ENCODE measurements around the gene OR4C3.
A peak's percentile ranks its signal among the peaks of the same experiment; 100 is the strongest.
"Not testable (repeated sequence)": the region's sequence is repeated elsewhere in the genome, so short reads cannot be mapped to it uniquely, and the experiment has no call there.

Gene OR4C3

GRCh38 chr11:48324620-48325019 lies at the start of gene OR4C3:
Gene OR4C3 (plus strand): TSS chr11:48324920. CDS start chr11:48325022, 102 bp downstream.
- DNase-seq (ENCODE audit: low read depth in 2 of 2), result not testable (repeated sequence)

GRCh38 chr11:48305923-48306322 lies 18.8 kb upstream of the OR4C3 start, which contains the start of gene OR4S1:
Gene OR4S1 (plus strand): TSS chr11:48306223. CDS start chr11:48306223, 0 bp downstream.
- DNase-seq (ENCODE audit: low read depth in 2 of 2), result no peak

GRCh38 chr11:48307760-48308386 lies 16.8 kb upstream of the OR4C3 start:
- peak; percentile 56 to 68 for DNase-seq (ENCODE audit: low read depth in 2 of 2)

GRCh38 chr11:48313590-48313989 lies 11.1 kb upstream of the OR4C3 start:
- not testable (repeated sequence) for DNase-seq (ENCODE audit: low read depth in 2 of 2)

GRCh38 chr11:48319813-48320212 lies 4.9 kb upstream of the OR4C3 start:
- not testable (repeated sequence) for DNase-seq (ENCODE audit: low read depth in 2 of 2)

- DNase-seq (ENCODE audit: low read depth in 2 of 2), result no peak
Observed at GRCh38 chr11:48341466-48341865, 16.7 kb downstream of the OR4C3 start.

DNA sequence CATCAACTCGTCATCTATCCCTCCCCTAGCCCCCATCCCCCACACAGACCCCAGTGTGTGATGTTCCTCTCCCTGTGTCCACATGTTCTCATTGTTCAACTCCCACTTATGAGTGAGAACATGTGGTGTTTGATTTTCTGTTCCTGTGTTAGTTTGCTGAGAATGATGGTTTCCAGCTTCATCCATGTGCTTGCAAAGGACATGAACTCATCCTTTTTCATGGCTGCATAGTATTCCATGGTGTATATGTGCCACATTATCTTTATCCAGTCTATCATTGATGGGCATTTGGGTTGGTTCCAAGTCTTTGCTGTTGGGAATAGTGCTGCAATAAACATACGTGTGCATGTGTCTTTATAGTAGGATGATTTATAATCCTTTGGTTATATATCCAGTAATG lies 17.8 kb downstream of the OR4C3 start:
- DNase-seq (ENCODE audit: low read depth in 2 of 2), result not testable (repeated sequence)

DNA sequence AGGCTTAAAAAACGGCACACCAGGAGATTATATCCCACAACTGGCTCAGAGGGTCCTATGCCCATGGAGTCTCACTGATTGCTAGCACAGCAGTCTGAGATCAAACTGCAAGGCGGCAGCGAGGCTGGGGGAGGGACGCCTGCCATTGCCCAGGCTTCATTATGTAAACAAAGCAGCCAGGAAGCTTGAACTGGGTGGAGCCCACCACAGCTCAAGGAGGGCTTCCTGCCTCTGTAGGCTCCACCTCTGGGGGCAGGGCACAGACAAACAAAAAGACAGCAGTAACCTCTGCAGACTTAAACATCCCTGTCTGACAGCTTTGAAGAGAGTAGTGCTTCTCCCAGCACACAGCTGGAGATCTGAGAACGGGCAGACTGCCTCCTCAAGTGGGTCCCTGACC lies 21.6 kb downstream of the OR4C3 start:
- DNase-seq (ENCODE audit: low read depth in 2 of 2), result not testable (repeated sequence)

GRCh38 chr11:48354013-48354412 lies 29.3 kb downstream of the OR4C3 start:
- DNase-seq (ENCODE audit: low read depth in 2 of 2), result no peak

GRCh38 chr11:48354677-48355076 lies 30.0 kb downstream of the OR4C3 start:
- no peak for DNase-seq (ENCODE audit: low read depth in 2 of 2)

- not testable (repeated sequence) for DNase-seq (ENCODE audit: low read depth in 2 of 2)
Observed at GRCh38 chr11:48361289-48361688, 36.6 kb downstream of the OR4C3 start.

DNA sequence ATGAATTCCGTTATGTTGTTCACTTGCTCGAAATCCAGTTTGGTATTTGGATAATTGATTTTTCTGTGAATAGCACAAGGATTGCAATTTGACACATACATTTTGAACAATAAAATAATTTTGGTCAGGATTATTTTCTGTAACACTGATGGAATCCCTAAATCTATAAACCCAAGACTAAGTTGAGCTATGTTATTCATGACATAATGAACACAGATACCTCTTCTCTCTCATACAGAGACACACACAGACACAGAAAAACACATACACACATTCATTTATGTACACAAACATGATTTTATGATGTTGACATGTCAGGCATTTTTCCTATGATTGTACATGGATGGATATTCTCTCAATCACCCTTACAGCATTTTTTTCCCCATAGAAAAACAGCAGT lies 41.6 kb downstream of the OR4C3 start, which contains the start of gene OR4C5:
Gene OR4C5, minus strand, starts transcription at position 101 of the 400 bp plus-strand sequence. Its CDS starts 0 bp downstream, at position 101.
- DNase-seq (ENCODE audit: low read depth in 2 of 2), result no peak

Data from stimulated activated CD4-positive, alpha-beta T cell treated with anti-CD3 and anti-CD28 coated beads, Interleukin-4, amount 100 ng/mL, for 48 hours (primary cell).